ENCODE measurements around the gene SH3GL3.

- no peak for TF ChIP-seq REST (IDR thresholded peaks at IDR 0.05; ENCODE audit: insufficient read depth in 1 of 2, low read depth in 2 of 2, low read length in 2 of 2)
- no peak for TF ChIP-seq POLR2AphosphoS5 (IDR thresholded peaks at IDR 0.05; ENCODE audit: low read depth, low read length)
- TF ChIP-seq FOXP2 (optimal IDR thresholded peaks at IDR 0.05; ENCODE audit: borderline replicate concordance, extremely low read depth, extremely low read length, insufficient read depth): no peak
Observed at GRCh38 chr15:83424101-83424500, 23.0 kb upstream of the SH3GL3 start.

All from PFSK-1 (cell line).